Endothelial cell of umbilical vein (primary cell): ENCODE results near the gene HSH2D. TPM values are rescaled to one million over a fixed set of nuclear protein-coding genes. Genes with fewer than 3 reads are reported as not detected.

Experiments used
- BruUV-seq: library from RNA; stranded (reverse); fragments of 400-500 nt; replicated peaks from 2 replicates; lab custom pipeline; 2021; lab: Mats Ljungman, UMichigan
- CTCF ChIA-PET: fragments of 300-600, 350-600 bp; sonication (Branson Sonifier 250); formaldehyde crosslinking; loops from one replicate; lab custom pipeline; 2021; ENCODE audit warnings: antibody characterized with exemption, inconsistent platforms; lab: Charles Lee
- POLR2A ChIA-PET: fragments of 300-600, 350-600 bp; sonication (Branson Sonifier 250); formaldehyde crosslinking; loops from one replicate; lab custom pipeline; 2021; ENCODE audit warnings: antibody characterized with exemption, inconsistent platforms; lab: Charles Lee
- DNase-seq: peaks from one replicate; pipeline ENCODE4 v3.0.0-alpha.2; 2011; ENCODE audit warnings: low read depth, low spot score
- FAIRE-seq: peaks from 2 replicates; lab custom pipeline; 2011; peaks lifted over from hg19 to GRCh38; lab: Jason Lieb, UNC
- H2AFZ ChIP-seq: 2 replicates; pipeline ENCODE4 v1.6.0; 2012; ENCODE audit warnings: low read depth, low read length, control low read depth, inconsistent platforms
- H3K27ac ChIP-seq: 2 replicates; pipeline ENCODE4 v1.5.1; 2011; ENCODE audit warnings: low read depth, mild to moderate bottlenecking, control low read depth, low read length, moderate library complexity; ENCODE audit not compliant: insufficient read depth
- H3K27me3 ChIP-seq, 2 experiments: 2 replicates each; pipeline versions ENCODE4 v1.6.0 to v1.6.1; 2011; ENCODE audit warnings: low read length in 2 of 2, mixed read lengths in 1 of 2; ENCODE audit not compliant: control insufficient read depth in 2 of 2, insufficient read depth in 2 of 2
- H3K36me3 ChIP-seq, 2 experiments: 2 replicates in 1 of 2; 3 replicates in 1 of 2; pipeline ENCODE4 v1.5.1; 2011; ENCODE audit warnings: low read length in 2 of 2, mild to moderate bottlenecking in 1 of 2, moderate library complexity in 1 of 2; ENCODE audit not compliant: control insufficient read depth in 2 of 2, insufficient read depth in 2 of 2; ENCODE audit errors: extremely low read depth in 1 of 2
- H3K4me1 ChIP-seq: 3 replicates; pipeline ENCODE4 v1.5.1; 2011; ENCODE audit warnings: mild to moderate bottlenecking, low read length; ENCODE audit not compliant: control insufficient read depth, insufficient read depth; ENCODE audit errors: extremely low read depth
- H3K4me2 ChIP-seq: 2 replicates; pipeline ENCODE4 v1.6.1; 2011; ENCODE audit warnings: low read length, control low read depth, mixed read lengths; ENCODE audit not compliant: insufficient read depth
- H3K4me3 ChIP-seq, 3 experiments: fragments of 200-600 bp in 1 of 3; sonication (generic), shearing (Covaris generic) in 1 of 3; replicated peaks in 1 of 3; 2 replicates each; pipeline ENCODE4 v1.5.1; 2011 to 2016; ENCODE audit warnings: control low read depth in 3 of 3, low read length in 3 of 3, mild to moderate bottlenecking in 2 of 3, inconsistent platforms in 1 of 3, low read depth in 1 of 3, moderate library complexity in 1 of 3; ENCODE audit not compliant: insufficient read depth in 1 of 3
- H3K79me2 ChIP-seq: 2 replicates; pipeline ENCODE4 v1.6.0; 2012; ENCODE audit warnings: low read length, inconsistent platforms; ENCODE audit not compliant: control insufficient read depth, insufficient read depth
- H3K9ac ChIP-seq: replicated peaks from 2 replicates; pipeline ENCODE3; 2011; ENCODE audit warnings: low read length, control low read depth; ENCODE audit not compliant: insufficient read depth; ENCODE audit errors: extremely low read depth
- H3K9me1 ChIP-seq: replicated peaks from 3 replicates; pipeline ENCODE4 v1.6.0; 2011; ENCODE audit warnings: mild to moderate bottlenecking, low read length; ENCODE audit not compliant: control insufficient read depth, insufficient read depth; ENCODE audit errors: extremely low read depth
- H3K9me3 ChIP-seq: replicated peaks from 2 replicates; pipeline ENCODE4 v1.5.1; 2012; ENCODE audit warnings: low read length, inconsistent platforms; ENCODE audit not compliant: control insufficient read depth, insufficient read depth
- H4K20me1 ChIP-seq: replicated peaks from 2 replicates; pipeline ENCODE3; 2011; ENCODE audit warnings: mild to moderate bottlenecking, low read length; ENCODE audit not compliant: control insufficient read depth, insufficient read depth; ENCODE audit errors: extremely low read depth
- EZH2 ChIP-seq: IDR thresholded peaks from 2 replicates; pipeline ENCODE4 v1.6.1; 2012; ENCODE audit warnings: borderline replicate concordance, low read depth, mild to moderate bottlenecking, moderate library complexity, low read length, inconsistent platforms; ENCODE audit not compliant: severe bottlenecking
- GATA2 ChIP-seq: IDR thresholded peaks from 2 replicates; pipeline ENCODE4 v1.7.0; 2011; ENCODE audit warnings: low read depth, mild to moderate bottlenecking, moderate library complexity, mixed read lengths, low read length; ENCODE audit not compliant: insufficient read length, insufficient read depth
- JUN ChIP-seq: IDR thresholded peaks from 2 replicates; pipeline ENCODE4 v1.6.1; 2011; ENCODE audit warnings: borderline replicate concordance, low read depth; ENCODE audit not compliant: insufficient read length, insufficient read depth
- POLR2A ChIP-seq: IDR thresholded peaks from 2 replicates; pipeline ENCODE4 v1.6.1; 2012; ENCODE audit warnings: low read depth, mild to moderate bottlenecking, control low read depth, low read length
- dilution Hi-C: fragments of 300-500 bp; cut with MboI; formaldehyde crosslinking; loops from one replicate; pipeline ENCODE4 v1.15.0; 2019; ENCODE audit warnings: low sequenced_read_pairs; ENCODE audit not compliant: extremely low pct_ligation_motif_present
- intact Hi-C: fragments of 100-400 bp; cut with micrococcal nuclease; formaldehyde crosslinking; loops from one replicate; pipeline ENCODE4 v1.10.0; 2022
- polyA plus RNA-seq, 4 experiments: library from polyadenylated mRNA; depleted of rRNA in 3 of 4; stranded (reverse) in 3 of 4; unstranded in 1 of 4; fragments of >200 nt; gene quantifications; 2 replicates each; pipeline versions ENCODE4 v1.2.1 to v1.2.3, GENCODE V29; 2011 to 2012; ENCODE audit warnings: missing spikeins in 1 of 4
- total RNA-seq: library from RNA; stranded (reverse); gene quantifications from 2 replicates; pipeline ENCODE4 v1.2.3, GENCODE V29; 2021
- TF ChIP-seq, protein P1 (sequence below), 2 donors: IDR thresholded peaks; 1 replicate in 1 of 2; 2 replicates in 1 of 2; pipeline ENCODE4 v1.5.1; 2011; ENCODE audit warnings: low read length in 2 of 2, mild to moderate bottlenecking in 2 of 2, moderate library complexity in 2 of 2, control low read depth in 1 of 2, inconsistent platforms in 1 of 2, low read depth in 1 of 2; ENCODE audit not compliant: insufficient read depth in 1 of 2; ENCODE audit errors: extremely low read depth in 1 of 2

Gene HSH2D
- total and polyA plus RNA-seq, 2 donors (not counting 3 experiments of a cell fraction or from before 2014, with no cell fraction given): not detected

DNA sequence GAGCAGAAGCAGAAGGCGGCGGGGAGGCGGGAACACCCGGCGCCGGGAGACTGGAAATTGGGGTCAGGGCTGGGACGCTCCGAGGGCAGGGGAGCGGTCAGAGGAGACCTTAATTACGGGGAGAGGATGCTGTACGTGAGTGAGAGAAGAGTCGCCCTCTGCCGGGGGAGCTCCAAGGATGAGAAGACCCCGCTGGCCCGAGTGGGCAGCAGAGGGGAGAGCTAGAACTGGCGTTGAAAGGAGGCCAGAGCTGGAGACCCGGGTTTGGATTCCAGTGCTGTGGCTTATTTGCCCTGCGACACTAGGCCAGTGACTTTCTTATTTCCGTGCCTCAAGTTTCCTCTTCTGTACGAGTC is 42.3 kb downstream of the HSH2D start:
- no TSS peak for BruUV-seq

DNA sequence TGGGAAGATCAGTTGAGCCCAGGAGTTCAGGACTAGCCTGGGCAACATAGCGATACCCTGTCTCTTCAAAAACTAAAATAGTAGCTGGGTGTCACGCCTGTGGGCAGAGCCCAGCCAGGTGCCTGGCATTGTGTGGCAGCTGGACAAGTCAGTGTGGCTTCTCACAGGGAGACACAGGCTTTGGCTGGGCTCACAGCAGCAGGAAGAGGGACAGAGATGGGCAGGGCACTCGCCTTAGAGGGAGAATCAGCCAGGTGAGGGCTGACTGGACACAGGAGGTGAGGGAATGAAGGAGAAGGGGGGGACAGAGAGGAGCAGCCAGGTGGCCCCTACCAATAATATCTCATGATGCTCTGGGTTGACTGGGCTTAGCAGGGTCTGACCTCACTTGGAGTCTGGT is 45.0 kb downstream of the HSH2D start:
- Histone ChIP-seq H3K36me3 (peaks cover 2 to 35% of the 10 kb centered on the region in 2 experiments), H3K9ac (no peak overlapping the region), H2AFZ (no peak overlapping the region), H4K20me1 (no peaks in the 10 kb centered on the region), H3K27ac (no peak overlapping the region), H3K9me3 (no peaks in the 10 kb centered on the region), H3K4me1 (peaks cover 6% of the 10 kb centered on the region), H3K27me3 (no peaks in the 10 kb centered on the region), H3K9me1 (no peaks in the 10 kb centered on the region), H3K4me2 (no peak overlapping the region), H3K79me2 (peaks cover 26% of the 10 kb centered on the region), H3K4me3 (no peak overlapping the region)
- CTCF ChIA-PET: no interaction called here
- intact Hi-C loops (loop anchor here (10.0 kb wide), 1 partner anchor 1084 kb away; the partner anchor contains the start of gene SYDE1), dilution Hi-C loops (no loop called here)
- no TSS peak for BruUV-seq
- FAIRE-seq (no peak), DNase-seq (no peak)
- TF ChIP-seq GATA2 (no peak), POLR2A (no peak), JUN (no peak), EZH2 (no peak)
- TF ChIP-seq, protein P1, sequence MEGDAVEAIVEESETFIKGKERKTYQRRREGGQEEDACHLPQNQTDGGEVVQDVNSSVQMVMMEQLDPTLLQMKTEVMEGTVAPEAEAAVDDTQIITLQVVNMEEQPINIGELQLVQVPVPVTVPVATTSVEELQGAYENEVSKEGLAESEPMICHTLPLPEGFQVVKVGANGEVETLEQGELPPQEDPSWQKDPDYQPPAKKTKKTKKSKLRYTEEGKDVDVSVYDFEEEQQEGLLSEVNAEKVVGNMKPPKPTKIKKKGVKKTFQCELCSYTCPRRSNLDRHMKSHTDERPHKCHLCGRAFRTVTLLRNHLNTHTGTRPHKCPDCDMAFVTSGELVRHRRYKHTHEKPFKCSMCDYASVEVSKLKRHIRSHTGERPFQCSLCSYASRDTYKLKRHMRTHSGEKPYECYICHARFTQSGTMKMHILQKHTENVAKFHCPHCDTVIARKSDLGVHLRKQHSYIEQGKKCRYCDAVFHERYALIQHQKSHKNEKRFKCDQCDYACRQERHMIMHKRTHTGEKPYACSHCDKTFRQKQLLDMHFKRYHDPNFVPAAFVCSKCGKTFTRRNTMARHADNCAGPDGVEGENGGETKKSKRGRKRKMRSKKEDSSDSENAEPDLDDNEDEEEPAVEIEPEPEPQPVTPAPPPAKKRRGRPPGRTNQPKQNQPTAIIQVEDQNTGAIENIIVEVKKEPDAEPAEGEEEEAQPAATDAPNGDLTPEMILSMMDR (IDR thresholded peaks at IDR 0.05; ENCODE audit: extremely low read depth in 1 of 2, insufficient read depth in 1 of 2, low read depth in 1 of 2, low read length in 2 of 2): no peak
- POLR2A ChIA-PET: no interaction called here

More for the DNA sequence above, 42.3 kb downstream of the HSH2D start:
- H3K9ac ChIP-seq: peak overlapping the region; percentile 93
- peak overlapping the region; percentile 62 for H2AFZ ChIP-seq
- peak; percentile 55 for DNase-seq
- TF ChIP-seq POLR2A: no peak
- TF ChIP-seq, protein P1 (IDR thresholded peaks at IDR 0.05; ENCODE audit: extremely low read depth in 1 of 2, insufficient read depth in 1 of 2, low read depth in 1 of 2, low read length in 2 of 2): peak; percentile 29 to 58
- H3K36me3 ChIP-seq: peaks cover 2 to 24% of the 10 kb centered on the region in 2 experiments
- dilution Hi-C loops: no loop called here
- H3K27me3 ChIP-seq: no peaks in the 10 kb centered on the region
- H3K9me3 ChIP-seq: no peaks in the 10 kb centered on the region
- peak overlapping the region; percentile 84 to 96 (median 84) for H3K4me3 ChIP-seq
- intact Hi-C loops: loop anchor here (1.0 to 10.0 kb wide), 5 partner anchors 12 to 1081 kb away; partner anchors contain the start of genes AP1M1, RAB8A and SYDE1
- FAIRE-seq: no peak
- peaks cover 10% of the 10 kb centered on the region for H3K4me1 ChIP-seq
- H3K9me1 ChIP-seq: no peaks in the 10 kb centered on the region
- ChIA-PET CTCF (interaction anchor here (0.6 to 4.0 kb wide), 23 partner anchors 8 to 1094 kb away, joined by 3 to 70 read pairs (median 4); partner anchors contain the start of gene AP1M1), POLR2A (interaction anchor here (1.0 to 2.4 kb wide), 2 partner anchors 11 to 231 kb away, joined by 3 to 12 read pairs; partner anchors contain the start of gene AP1M1)
- peaks cover 26% of the 10 kb centered on the region for H3K79me2 ChIP-seq
- peak overlapping the region; percentile 76 for H3K27ac ChIP-seq
- peak overlapping the region; percentile 95 for H3K4me2 ChIP-seq
- no peaks in the 10 kb centered on the region for H4K20me1 ChIP-seq
